ENCODE results near the gene MED31. TPM values are rescaled to one million over a fixed set of nuclear protein-coding genes. Genes with fewer than 3 reads are reported as not detected.

Gene MED31
- total and polyA plus RNA-seq, 2 of the 4 experiments (the other 2 are of a cell fraction): 5.6 to 11.6 TPM

DNA sequence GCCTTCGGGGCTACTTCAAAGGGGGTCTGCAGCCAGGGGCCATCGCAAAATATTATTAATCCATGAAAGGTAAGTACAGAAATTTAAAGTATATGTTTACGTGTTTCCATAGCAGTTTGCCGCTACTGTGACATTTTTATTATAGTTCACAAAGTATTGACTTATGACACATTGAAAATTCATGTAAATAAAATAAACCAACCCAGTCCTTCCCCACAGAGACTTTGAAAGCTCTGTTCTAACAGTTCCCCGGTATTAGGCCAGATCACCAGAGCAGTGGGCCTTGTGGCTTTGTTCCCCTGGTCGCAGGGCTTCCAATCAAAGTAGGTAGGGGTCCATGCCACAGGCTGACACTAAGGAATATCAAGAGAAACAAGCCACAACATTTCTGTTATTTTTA lies 24.8 kb downstream of the MED31 start:
- peaks cover 22% of the 10 kb centered on the region for H3K36me3 ChIP-seq (ENCODE audit: control insufficient read depth, insufficient read depth, low read length)
- intact Hi-C loops (cut with micrococcal nuclease): no loop called here

More for the DNA sequence above, 24.8 kb downstream of the MED31 start:
- dilution Hi-C loops (cut with HindIII; ENCODE audit: low sequenced_read_pairs, unreplicated experiment): no loop called here
- Histone ChIP-seq H3K79me1 (ENCODE audit: low read depth in 1 of 2, low read length in 2 of 2) (peaks cover 17 to 44% of the 10 kb centered on the region in 2 experiments), H4K8ac (ENCODE audit: low read depth in 2 of 2, low read length in 2 of 2) (peak overlapping the region in 1 of 2 experiments; percentile 29; a peak in 3 of 4 replicates), H3K27ac (ENCODE audit: insufficient read depth, low read length) (peak overlapping the region; percentile 75; the same call in 1 of the 2 replicates), H2AFZ (replicated peaks; ENCODE audit: low read length, poor library complexity) (no peak overlapping the region), H3K4me2 (ENCODE audit: low read depth, low read length) (peak overlapping the region; percentile 88; the same call in 1 of the 2 replicates), H3K9me1 (ENCODE audit: insufficient read depth, low read length) (peaks cover 3% of the 10 kb centered on the region), H3K9me3 (ENCODE audit: control insufficient read depth, insufficient read depth, low read length) (no peaks in the 10 kb centered on the region), H3K4me1 (ENCODE audit: control insufficient read depth, insufficient read depth, low read length) (peaks cover 12% of the 10 kb centered on the region), H3K27me3 (ENCODE audit: control insufficient read depth, insufficient read depth, low read length) (no peaks in the 10 kb centered on the region), H3K4ac (ENCODE audit: low read depth, low read length) (peak overlapping the region; percentile 76; the same call in 1 of the 2 replicates), H4K91ac (ENCODE audit: insufficient read depth, low read depth, low read length) (peak overlapping the region; percentile 72; the same call in 1 of the 2 replicates), H2AK9ac (replicated peaks; ENCODE audit: low read depth, low read length, poor library complexity) (peak overlapping the region; percentile 17), H2BK120ac (ENCODE audit: low read depth, low read length) (peak overlapping the region; percentile 68), H3K9ac (ENCODE audit: low read depth, low read length) (no peak overlapping the region), H3K14ac (replicated peaks; ENCODE audit: low read depth, low read length) (peak overlapping the region; percentile 70), H4K5ac (ENCODE audit: low read depth, low read length) (0 out of 2 replicates have a peak overlapping the region, but pooled peaks have one; percentile 68), H2AK5ac (ENCODE audit: low read depth, low read length) (no peak overlapping the region), H4K20me1 (ENCODE audit: insufficient read depth, low read length) (peaks cover 4% of the 10 kb centered on the region; the same call in 1 of the 2 replicates), H2BK15ac (ENCODE audit: low read depth, low read length) (peak overlapping the region; percentile 85; the same call in 2 of the 3 replicates), H3K4me3 (ENCODE audit: insufficient read depth, low read depth, low read length) (no peak overlapping the region), H2BK5ac (ENCODE audit: low read depth, low read length, poor library complexity, severe bottlenecking) (peak overlapping the region; percentile 69), H2BK20ac (ENCODE audit: low read depth, low read length) (no peak overlapping the region; the same call in 1 of the 2 replicates), H3K18ac (ENCODE audit: low read depth, low read length) (peak overlapping the region; percentile 84), H3K23ac (ENCODE audit: low read depth, low read length) (peak overlapping the region; percentile 35; the same call in 1 of the 2 replicates), H3K56ac (ENCODE audit: extremely low read depth, insufficient read depth, low read length) (no peak overlapping the region; the same call in 1 of the 2 replicates)
- in situ Hi-C loops (cut with MboI; ENCODE audit: low sequenced_read_pairs): no loop called here
- ATAC-seq (ENCODE audit: low read depth): peak; percentile 61
- TF ChIP-seq, protein P1, sequence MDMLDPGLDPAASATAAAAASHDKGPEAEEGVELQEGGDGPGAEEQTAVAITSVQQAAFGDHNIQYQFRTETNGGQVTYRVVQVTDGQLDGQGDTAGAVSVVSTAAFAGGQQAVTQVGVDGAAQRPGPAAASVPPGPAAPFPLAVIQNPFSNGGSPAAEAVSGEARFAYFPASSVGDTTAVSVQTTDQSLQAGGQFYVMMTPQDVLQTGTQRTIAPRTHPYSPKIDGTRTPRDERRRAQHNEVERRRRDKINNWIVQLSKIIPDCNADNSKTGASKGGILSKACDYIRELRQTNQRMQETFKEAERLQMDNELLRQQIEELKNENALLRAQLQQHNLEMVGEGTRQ (IDR thresholded peaks at IDR 0.05; ENCODE audit: low read depth, low read length): no peak
- TF ChIP-seq SMC3 (IDR thresholded peaks at IDR 0.05; ENCODE audit: low read depth, low read length): no peak
- no peak for TF ChIP-seq NFE2L2 (IDR thresholded peaks at IDR 0.05; ENCODE audit: low read depth, low read length)
- no peak for TF ChIP-seq CEBPB (IDR thresholded peaks at IDR 0.05; ENCODE audit: low read depth, low read length)
- no peak for TF ChIP-seq RAD21 (IDR thresholded peaks at IDR 0.05; ENCODE audit: low read length)
- TF ChIP-seq, protein P2, sequence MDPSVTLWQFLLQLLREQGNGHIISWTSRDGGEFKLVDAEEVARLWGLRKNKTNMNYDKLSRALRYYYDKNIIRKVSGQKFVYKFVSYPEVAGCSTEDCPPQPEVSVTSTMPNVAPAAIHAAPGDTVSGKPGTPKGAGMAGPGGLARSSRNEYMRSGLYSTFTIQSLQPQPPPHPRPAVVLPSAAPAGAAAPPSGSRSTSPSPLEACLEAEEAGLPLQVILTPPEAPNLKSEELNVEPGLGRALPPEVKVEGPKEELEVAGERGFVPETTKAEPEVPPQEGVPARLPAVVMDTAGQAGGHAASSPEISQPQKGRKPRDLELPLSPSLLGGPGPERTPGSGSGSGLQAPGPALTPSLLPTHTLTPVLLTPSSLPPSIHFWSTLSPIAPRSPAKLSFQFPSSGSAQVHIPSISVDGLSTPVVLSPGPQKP (IDR thresholded peaks at IDR 0.05; ENCODE audit: borderline replicate concordance, low read depth, low read length): no peak
- no peak for TF ChIP-seq POLR2A (IDR thresholded peaks at IDR 0.05; ENCODE audit: low read depth, low read length)
- no peak for TF ChIP-seq MXI1 (IDR thresholded peaks at IDR 0.05; ENCODE audit: borderline replicate concordance, low read depth, low read length)
- TF ChIP-seq MAFK (IDR thresholded peaks at IDR 0.05; ENCODE audit: low read depth, low read length): no peak
- no peak for TF ChIP-seq FOS (IDR thresholded peaks at IDR 0.05; ENCODE audit: low read depth, low read length)
- TF ChIP-seq MAZ (IDR thresholded peaks at IDR 0.05; ENCODE audit: borderline replicate concordance, low read depth, low read length): no peak
- no peak for TF ChIP-seq BHLHE40 (IDR thresholded peaks at IDR 0.05; ENCODE audit: low read depth, low read length)
- TF ChIP-seq, protein P3, sequence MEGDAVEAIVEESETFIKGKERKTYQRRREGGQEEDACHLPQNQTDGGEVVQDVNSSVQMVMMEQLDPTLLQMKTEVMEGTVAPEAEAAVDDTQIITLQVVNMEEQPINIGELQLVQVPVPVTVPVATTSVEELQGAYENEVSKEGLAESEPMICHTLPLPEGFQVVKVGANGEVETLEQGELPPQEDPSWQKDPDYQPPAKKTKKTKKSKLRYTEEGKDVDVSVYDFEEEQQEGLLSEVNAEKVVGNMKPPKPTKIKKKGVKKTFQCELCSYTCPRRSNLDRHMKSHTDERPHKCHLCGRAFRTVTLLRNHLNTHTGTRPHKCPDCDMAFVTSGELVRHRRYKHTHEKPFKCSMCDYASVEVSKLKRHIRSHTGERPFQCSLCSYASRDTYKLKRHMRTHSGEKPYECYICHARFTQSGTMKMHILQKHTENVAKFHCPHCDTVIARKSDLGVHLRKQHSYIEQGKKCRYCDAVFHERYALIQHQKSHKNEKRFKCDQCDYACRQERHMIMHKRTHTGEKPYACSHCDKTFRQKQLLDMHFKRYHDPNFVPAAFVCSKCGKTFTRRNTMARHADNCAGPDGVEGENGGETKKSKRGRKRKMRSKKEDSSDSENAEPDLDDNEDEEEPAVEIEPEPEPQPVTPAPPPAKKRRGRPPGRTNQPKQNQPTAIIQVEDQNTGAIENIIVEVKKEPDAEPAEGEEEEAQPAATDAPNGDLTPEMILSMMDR (conservative IDR thresholded peaks at IDR 0.05; ENCODE audit: low read depth, low read length): no peak
- TF ChIP-seq RFX5 (IDR thresholded peaks at IDR 0.05; ENCODE audit: low read depth, low read length): no peak
- TF ChIP-seq RCOR1 (IDR thresholded peaks at IDR 0.05; ENCODE audit: insufficient replicate concordance, low read length): no peak
- ChIA-PET POLR2A (ENCODE audit: unreplicated experiment) (interaction anchor here (0.9 kb wide), 1 partner anchor 14 kb away, joined by 3 read pairs; the partner anchor contains the start of genes KIAA0753 and TXNDC17), CTCF (no interaction called here)
- no TSS peak for BruUV-seq (replicated peaks)
- no CpG with 5 or more reads among the region's 6 CpGs for WGBS, 2 experiments (ENCODE audit: extremely low coverage in 2 of 2, insufficient read length in 1 of 2)
- DNase-seq: no peak
